Stimulated activated CD8-positive, alpha-beta memory T cell treated with anti-CD3 and anti-CD28 coated beads, Interleukin-7, amount 100 ng/mL, for 4 hours (primary cell): ENCODE results near the gene DOCK3.
"Not testable (repeated sequence)": the region's sequence is repeated elsewhere in the genome, so short reads cannot be mapped to it uniquely, and the experiment has no call there.

Experiments used
- DNase-seq, 2 donors: peaks; one replicate each; pipeline ENCODE4 v3.0.0-alpha.2; 2020; ENCODE audit warnings: low read depth in 2 of 2

Gene DOCK3

GRCh38 chr3:50805321-50805720, 130.6 kb downstream of the DOCK3 start:
- DNase-seq = no peak

GRCh38 chr3:50806031-50806430, 131.3 kb downstream of the DOCK3 start:
- no peak for DNase-seq

- no peak for DNase-seq
These were observed 132.1 kb downstream of the DOCK3 start for GRCh38 chr3:50806806-50807205.

GRCh38 chr3:50807266-50807665, 132.5 kb downstream of the DOCK3 start:
- DNase-seq = no peak

GRCh38 chr3:50811893-50812292, 137.2 kb downstream of the DOCK3 start:
- no peak for DNase-seq

GRCh38 chr3:50815844-50816243, 141.1 kb downstream of the DOCK3 start:
- DNase-seq = no peak

- no peak for DNase-seq
These were observed 142.2 kb downstream of the DOCK3 start for GRCh38 chr3:50816894-50817293.

GRCh38 chr3:50817756-50818529, 143.2 kb downstream of the DOCK3 start:
- DNase-seq = no peak

GRCh38 chr3:50819882-50820281, 145.2 kb downstream of the DOCK3 start:
- DNase-seq = no peak

- no peak for DNase-seq
These were observed 151.1 kb downstream of the DOCK3 start for GRCh38 chr3:50825841-50826240.

GRCh38 chr3:50830451-50830850, 155.7 kb downstream of the DOCK3 start:
- no peak for DNase-seq

GRCh38 chr3:50831009-50831408, 156.3 kb downstream of the DOCK3 start:
- not testable (repeated sequence) for DNase-seq

- DNase-seq = no peak
These were observed 166.3 kb downstream of the DOCK3 start for GRCh38 chr3:50840983-50841489.

GRCh38 chr3:50848308-50848707, 173.6 kb downstream of the DOCK3 start:
- DNase-seq = no peak

GRCh38 chr3:50850639-50851511, 176.1 kb downstream of the DOCK3 start:
- no peak for DNase-seq

GRCh38 chr3:50853936-50854335, 179.2 kb downstream of the DOCK3 start:
- DNase-seq = no peak

GRCh38 chr3:50862221-50862620, 187.5 kb downstream of the DOCK3 start:
- no peak for DNase-seq

- no peak for DNase-seq
These were observed 198.8 kb downstream of the DOCK3 start for GRCh38 chr3:50873376-50874157.

GRCh38 chr3:50874876-50875275, 200.1 kb downstream of the DOCK3 start:
- DNase-seq = not testable (repeated sequence)

GRCh38 chr3:50876947-50877346, 202.2 kb downstream of the DOCK3 start:
- DNase-seq = no peak

GRCh38 chr3:50882733-50883132, 208.0 kb downstream of the DOCK3 start:
- not testable (repeated sequence) for DNase-seq

- no peak for DNase-seq
These were observed 209.0 kb downstream of the DOCK3 start for GRCh38 chr3:50883755-50884154.
